Activated T-cell treated with anti-CD3 and anti-CD28 coated beads for 24 hours (primary cell): Measurements from ENCODE around the gene NCAPD3.
"Not testable (repeated sequence)": the region's sequence is repeated elsewhere in the genome, so short reads cannot be mapped to it uniquely, and the experiment has no call there.

Experiments
- DNase-seq: peaks from one replicate; pipeline ENCODE4 v3.0.0-alpha.2; 2020; ENCODE audit warnings: low read depth

NCAPD3 gene

DNA sequence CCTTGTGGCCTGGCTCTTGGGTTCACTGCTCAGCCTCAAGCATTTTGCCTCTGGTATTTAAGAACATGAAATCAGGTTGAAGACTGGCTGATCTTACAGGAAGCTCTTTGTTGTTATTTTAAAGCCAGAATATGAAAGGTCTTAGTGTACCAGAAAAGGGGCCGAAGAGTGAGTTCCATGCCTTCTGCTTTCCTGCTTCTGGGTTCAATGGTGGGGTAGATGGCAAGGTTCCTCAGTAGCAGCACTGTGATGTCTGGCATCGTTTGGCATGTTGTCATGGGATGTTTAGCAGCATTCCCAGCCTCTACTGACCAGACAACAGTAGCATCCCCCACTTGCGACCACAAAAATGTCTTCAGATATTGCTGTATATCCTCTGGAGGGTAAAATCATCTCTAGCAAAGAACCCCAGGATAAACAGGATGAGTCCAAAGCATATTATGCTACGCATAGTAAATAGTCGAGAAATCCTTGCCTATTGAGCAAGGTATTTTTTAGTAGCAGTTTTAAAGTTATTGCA is 3.1 kb upstream of the NCAPD3 start:
- DNase-seq, result no peak

DNA sequence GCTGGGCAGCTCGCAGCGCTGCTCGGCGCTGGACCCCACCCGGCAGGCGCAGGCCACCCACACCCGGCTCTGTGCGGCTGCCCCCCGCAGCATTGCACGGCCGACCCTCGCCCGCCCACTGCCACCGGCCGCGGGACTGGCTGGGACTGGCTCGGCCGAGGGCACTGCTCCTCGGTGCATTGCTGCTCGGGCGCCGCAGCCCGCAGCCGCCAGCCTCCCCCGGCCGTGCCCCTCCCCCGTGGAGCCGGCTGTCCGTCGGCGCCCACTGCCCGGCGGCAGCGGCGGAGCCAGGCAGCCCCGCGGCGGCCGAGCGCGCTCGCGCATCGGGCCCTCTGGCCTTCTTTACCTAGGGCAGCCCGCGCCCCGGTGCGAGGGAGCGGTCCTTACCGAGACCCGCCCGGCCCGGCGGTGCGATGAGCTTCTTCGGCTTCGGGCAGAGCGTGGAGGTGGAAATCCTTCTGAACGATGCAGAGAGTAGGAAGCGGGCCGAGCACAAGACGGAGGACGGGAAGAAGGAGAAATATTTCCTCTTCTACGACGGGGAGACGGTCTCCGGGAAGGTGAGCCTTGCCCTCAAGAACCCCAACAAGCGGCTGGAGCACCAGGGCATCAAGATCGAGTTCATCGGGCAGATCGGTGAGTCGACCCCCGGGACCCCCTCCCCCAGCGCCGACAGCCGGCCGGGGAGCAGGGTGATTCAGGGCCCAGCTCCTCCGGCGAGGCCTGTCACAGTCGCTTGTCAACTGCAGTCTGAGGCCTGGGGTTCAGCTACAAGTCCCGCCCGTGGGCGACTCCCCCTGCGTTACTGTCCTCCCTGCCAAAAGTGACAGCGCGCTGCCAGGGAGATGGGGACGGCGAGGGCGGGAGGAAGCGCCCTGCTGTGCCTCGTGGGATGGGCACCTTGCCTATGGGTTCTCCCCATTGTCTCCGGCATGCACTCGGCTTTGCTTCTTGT is 1.2 kb upstream of the NCAPD3 start:
- DNase-seq, result peak; percentile 50

DNA sequence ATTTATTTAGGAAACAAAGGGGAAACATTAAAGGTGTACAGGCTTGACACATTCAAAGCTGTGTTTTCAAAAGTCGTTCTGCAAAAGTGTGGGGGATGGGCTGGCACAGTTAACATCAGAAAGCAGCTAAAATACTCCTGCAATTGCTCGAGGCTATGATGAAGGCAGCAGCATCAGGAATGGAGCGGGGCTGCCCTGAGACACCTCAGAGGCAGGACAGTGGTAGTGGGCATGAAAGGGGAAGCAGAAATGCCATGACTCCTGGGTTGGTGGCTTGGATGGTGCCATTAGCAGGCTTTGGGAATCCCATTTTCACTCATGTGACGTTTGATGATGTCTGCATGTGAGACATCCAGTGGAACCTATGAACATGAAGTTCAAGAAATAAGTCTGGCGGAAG is 646 bp downstream of the NCAPD3 start:
- no peak for DNase-seq

DNA sequence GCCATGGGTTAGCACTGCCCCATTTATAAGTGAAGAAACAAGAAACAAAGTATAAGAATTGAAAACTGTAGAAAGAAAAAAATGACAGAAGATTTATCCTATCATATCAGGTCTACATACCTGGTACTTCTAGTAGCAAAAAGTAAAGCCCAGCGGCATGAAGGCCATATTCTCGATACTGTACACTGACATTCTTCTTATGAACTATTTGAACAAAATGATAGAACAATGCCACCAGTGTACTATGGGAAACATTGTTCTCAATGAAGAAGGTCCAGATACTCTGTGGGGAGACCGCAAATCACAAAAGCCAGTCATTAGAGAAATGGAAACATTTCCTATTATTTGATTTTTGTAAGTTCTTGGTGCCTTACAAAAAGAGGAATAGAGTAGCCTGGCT is 7.0 kb downstream of the NCAPD3 start:
- no peak for DNase-seq

DNA sequence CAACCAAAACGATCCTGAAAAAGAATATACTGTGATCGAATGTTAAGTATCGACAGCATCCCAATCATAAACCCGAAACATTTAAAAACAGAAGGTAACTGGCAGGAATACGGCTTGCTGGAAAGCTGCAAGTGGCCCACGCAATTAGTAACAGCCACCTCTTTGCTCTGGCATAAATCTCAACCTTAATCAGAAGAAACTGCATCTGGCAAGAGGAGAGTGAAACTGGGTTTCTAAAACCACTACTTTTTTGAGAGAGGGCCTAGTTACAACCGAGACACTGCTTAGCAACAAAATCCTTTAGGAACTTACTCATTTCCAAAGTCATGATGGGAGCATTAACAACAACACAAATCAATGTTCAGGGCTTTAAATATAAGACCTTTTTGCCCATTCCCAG is 7.9 kb downstream of the NCAPD3 start:
- no peak for DNase-seq

DNA sequence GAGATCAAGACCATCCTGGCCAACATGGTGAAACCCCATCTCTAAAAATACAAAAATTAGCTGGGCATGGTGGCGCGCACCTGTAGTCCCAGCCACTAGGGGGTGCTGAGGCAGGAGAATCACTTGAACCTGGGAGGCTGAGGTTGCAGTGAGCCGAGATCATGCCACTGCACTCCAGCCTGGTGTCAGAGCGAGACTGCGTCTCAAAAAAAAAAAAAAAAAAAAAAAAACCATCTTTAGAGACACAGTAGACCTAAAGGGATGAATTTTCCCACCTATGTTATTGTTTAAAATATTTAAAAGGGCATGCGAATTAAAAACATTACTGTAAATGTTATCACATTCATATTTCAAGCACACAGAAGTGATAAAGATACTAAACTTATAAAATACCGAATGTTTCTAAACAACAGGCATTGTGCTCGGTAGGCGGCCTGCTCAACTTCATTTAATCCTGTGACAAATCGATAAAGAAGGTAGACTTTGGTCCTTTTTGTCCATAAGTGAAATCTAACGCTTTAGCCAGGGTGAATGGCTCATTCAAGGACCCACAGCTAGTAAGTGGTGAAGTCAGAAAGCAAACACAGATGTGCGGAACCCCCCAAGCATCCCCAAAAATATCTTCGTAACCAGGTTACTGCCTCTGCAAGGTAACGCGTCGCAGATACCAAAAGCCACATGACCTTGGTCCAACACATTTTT is 16.1 kb downstream of the NCAPD3 start:
- DNase-seq, result peak; percentile 50

DNA sequence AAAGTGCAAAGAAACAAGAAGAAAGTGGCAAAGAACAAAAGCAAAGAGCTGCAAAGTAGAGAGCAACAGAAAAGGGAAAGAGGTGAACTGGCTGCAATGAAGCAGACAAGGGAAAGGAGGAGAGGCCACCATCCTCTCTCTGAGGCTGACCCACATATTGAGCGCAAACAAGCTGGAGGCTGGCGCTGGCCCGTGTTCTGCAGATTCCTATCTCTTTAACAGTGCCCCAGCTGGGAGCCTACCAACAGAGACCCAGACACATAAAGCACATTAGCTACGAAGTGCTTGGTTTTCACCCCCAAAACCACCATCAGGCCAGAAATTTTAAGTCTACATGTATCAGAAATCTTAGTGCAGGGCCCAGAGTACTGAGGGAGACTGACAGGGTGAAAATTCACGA is 17.6 kb downstream of the NCAPD3 start:
- DNase-seq, result no peak

DNA sequence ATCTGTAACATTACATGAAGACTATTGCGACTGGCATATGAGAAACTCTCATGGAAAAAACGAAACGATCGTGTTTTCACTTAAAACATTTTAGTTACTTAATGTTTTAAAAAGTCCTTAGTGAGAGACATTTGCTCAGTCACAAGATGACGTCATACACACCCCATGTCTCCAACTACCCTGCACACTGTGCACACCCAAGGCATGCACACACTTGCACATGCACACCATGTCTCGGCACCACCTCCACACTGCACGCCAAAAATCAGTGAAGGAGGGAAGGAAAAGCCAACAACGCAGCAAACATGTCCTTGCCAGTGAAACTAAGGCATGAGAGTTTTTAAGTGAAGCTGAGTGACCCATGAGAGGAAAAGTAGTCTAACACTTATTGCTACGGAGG is 18.0 kb downstream of the NCAPD3 start:
- no peak for DNase-seq

DNA sequence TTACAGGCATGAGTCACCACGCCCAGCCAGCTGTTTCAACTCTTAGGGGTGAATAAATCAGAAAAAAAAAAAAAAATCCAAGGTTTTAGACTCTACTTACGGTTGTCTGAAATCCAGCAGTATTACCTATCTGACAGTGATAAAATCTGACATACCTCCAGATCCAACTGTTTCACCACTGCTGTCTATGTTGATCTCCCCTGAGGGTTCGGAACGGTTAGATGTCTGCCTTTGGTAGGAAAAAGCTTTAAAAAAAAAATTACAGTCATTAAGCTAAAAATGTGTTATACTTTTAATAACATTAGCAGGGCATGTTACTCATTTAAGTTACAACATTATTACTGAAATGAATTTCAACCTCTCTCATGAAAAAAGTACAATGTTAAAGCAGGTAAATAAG is 21.1 kb downstream of the NCAPD3 start:
- DNase-seq, result no peak

DNA sequence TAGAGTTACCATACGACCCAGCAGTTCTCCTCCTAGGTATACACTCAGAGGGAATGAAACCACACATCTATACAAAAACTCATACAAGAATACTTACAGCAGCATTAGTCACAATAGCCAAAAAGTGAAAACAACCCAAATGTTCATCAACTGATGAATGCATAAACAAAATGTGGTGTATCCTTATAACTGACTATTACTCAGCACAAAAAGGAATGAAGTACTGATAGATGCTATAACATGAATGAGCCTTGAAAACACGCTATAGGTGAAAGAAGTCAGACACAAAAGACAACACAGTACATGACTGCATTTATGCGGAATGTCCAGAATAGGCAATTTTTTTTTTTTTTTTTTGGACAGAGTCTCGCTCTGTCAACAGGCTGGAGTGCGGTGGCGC is 23.1 kb downstream of the NCAPD3 start:
- DNase-seq, result no peak

DNA sequence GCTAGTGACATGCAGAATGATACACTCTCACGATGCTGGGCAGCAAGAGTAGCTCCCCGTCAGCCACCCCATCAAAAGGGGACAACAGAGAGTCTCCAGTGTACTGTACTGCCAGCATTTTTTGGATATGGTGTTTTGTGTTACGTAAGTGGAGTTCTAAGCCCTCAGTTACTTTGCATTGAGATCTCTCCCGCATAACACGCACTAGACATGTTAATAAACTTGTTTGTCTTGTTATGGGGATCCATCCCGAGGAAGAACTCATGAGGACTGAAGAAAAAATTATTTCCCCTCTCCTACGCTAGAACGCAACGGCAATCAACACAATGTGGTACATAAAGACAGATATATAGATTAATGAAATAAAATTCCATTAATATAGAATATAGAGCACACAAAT is 24.2 kb downstream of the NCAPD3 start:
- DNase-seq, result no peak

DNA sequence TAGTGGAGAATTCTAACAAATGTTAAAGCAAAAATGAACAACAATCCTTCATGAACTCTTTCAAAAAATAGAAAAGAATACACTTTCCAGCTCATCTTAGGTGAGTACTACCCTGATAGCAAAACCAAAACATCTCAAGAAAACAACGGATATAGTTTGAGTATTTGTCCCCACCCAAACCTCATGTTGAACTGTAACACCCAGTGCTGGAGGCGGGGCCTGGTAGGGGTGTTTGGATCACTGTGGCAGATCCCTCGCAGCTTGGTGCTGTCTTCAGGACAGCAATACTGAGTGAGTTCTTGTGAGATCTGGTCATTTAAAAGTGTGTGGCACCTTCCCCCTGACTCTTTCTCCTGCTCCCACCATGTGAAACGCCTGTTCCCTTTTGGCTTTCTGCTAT is 27.0 kb downstream of the NCAPD3 start:
- DNase-seq, result no peak

DNA sequence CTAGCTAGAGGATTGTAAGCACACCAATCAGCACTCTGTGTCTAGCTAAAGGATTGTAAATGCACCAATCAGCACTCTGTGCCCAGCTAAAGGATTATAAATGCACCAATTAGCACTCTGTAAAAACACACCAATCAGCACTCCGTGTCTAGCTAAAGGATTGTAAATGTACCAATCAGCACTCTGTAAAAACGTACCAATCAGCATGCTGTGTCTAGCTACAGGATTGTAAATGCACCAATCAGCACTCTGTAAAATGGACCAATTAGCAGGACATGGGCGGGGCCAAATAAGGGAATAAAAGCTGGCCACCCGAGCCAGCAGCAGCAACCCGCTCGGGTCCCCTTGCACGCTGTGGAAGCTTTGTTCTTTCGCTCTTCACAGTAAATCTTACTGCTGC is 35.7 kb downstream of the NCAPD3 start:
- not testable (repeated sequence) for DNase-seq

DNA sequence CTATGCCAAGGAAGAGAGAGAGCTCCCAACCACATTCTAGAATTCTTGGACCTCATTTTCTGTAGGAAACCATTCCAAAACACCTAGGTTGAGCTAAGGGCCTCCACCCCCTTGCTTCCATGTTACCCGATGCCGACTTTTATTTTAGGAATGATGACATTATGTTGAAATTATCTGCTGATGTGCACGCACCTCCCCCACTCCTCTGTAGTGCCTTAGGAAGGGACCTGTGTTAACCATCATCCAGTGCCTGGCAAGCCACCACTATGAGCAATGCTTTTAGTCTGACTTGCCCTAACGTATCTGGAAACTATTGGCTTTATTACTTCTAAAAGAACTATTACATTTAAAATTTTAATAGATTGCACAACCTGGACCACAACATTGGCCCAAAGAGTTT is 42.1 kb downstream of the NCAPD3 start:
- DNase-seq, result no peak

DNA sequence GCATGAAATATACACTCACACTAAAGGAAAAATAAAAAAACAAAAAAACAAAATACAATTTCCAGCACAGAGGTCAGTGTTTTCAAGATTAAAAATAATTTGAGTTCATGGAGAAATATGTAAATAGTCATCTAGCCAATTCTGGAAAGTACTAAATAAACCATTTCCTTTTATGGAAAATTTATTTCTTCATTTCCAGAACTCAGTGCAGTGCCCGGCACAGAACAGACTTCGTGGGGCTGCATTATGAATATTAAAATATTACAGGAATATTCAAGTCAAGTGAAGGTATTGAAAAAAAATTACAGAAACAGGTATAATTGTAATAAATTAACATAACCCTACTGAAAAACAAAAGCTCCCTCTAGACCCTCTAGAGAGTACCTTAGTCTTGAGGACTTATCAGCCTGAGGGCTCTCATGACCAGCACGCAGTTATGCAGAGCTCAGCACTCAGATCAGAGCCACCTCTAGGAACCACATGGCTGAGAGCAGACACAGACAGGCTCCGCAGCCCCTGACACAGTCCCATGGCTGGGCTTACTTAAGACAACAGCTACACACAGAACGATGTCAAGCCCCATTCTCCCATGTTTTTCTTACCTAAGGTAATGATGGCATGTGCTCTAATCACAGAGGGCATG is 45.6 kb downstream of the NCAPD3 start:
- no peak for DNase-seq

DNA sequence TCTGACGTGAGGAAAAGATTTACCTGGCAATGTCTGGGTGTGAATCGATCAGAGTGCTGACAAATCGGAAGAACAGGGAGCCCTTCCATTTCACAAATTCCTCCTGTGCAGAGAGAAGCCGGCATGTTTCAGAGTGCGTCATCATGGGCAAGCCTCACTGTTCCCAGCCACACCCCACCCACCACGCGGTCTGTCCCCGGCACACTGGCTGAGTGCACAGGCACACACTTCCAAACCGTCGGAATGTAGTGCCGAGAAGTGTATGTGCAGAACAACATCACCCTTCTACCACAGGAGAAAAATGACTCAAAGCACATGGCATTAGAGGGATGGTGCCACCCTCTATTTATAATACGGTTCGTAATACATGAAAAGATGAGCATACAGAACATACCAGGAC is 47.5 kb downstream of the NCAPD3 start:
- no peak for DNase-seq

DNA sequence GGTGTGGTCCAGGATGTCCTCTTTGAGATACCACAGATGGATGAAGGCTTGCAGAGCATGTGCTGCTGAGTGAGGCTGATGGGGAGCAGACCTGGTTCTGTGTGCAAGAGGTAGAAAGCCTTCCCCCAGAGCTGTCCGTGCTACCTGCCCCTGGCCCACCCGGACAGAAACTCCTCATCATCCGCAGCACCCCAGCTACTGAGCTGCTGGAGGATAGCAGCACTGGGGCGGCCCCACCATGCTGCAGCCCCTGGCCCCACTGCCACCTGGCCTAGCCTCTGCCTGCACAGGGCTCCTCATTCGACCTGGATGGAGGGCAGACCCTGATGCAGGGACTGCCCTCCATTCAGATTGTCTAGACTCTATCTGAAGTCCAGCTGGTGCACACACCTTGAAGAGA is 50.5 kb downstream of the NCAPD3 start:
- no peak for DNase-seq

DNA sequence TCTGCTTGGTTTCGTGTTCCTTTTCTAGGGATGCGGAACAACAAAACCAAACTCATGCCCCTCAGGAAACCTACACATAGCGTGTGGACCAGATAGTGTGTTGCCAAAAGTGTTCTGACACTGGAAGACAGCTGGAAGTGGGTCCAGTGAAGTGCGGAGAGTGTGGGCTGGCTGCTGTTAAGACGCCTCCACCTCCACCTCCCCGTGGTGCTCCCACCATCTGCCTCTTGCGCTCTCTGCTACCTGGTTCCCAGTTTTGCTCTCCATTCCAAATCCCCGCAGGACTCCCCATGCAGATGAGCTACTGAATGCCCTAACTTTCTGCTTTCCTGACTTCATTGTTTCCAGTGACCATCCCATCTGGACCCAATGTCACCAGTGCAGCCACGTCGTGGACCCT is 51.8 kb downstream of the NCAPD3 start:
- DNase-seq, result no peak

DNA sequence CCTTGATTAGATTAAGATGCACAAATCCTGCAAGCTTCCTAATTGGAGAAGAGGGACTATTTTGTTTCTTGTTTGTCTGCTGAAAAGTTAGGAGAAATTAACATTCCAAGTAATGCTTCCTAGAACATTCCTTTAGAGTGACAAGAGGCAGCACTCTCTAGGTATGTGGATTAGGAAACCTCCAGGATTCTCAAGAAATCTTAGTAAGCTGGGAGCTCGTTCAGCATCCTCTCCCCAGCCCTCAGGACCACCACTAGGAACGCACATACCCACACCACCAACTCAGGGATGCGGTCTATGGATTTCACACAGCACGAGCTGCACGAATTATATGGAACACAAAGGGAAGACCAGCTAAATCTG is 52.9 kb downstream of the NCAPD3 start:
- DNase-seq, result no peak

DNA sequence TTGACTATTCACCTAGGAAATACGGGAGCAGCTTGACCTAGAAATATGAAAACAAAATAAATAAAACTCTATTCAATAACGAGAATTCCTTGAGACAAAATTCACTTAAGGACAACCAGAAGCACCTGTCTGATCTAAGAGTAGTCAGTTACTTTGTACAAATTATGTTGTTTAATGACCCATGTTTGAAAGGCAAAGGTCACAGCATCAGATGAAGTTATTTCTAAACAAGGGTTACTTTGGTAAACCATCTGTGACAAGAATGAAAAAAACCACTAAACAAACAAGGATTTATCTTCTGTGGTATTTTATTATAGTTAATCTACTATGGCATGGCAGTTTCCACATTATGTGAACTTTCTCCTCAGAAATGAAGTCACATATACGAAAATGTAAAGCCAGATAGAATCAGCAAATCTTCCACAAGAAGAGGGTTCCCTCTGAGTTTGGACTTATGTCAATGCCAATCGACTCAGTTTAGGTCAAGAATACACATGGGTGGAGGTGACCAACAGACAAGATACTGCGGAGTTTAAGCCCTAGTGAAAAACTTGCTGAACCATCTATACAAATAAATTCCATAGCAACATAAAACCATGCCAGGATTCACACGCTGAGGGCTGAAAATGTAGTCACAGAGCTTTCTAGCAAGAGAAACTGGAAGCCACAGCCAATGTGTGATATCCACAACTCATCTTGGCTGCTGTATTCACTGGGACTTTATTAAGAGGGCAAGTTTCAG is 53.4 kb downstream of the NCAPD3 start:
- no peak for DNase-seq

DNA sequence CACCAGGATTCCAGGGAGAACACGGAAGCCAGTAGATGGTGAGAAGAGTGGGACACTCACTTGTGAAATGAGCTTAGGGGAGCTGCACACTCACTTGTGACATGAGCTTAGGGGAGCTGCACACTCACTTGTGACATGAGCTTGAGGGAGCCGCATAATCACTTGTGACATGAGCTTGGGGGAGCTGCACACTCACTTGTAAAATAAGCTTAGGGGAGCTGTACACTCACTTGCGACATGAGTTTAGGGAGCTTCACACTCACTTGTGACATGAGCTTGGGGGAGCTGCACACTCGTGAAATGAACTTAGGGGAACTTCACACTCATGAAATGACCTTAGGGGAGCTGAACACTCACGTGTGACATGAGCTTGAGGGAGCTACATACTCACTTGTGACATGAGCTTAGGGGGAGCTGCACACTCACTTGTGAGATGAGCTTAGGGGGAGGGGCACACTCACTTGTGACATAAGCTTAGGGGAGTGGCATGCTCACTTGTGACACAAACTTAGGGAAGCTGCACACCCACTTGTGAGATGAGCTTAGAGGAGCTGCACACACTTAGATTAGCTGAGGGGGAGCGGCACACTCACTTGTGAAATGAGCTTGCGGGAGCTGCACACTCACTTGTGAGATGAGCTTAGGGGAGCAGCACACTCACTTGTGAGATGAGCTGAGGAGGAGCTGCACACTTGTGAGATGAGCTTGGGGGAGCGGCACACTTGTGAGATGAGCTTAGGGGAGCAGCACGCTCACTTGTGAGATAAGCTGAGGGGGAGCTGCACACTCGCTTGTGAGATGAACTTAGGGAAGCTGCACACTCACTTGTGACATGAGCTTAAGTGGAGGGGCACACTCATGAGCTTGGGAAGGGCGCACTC is 59.0 kb downstream of the NCAPD3 start:
- no peak for DNase-seq
